ENCODE measurements around the gene WDFY3.

Gene WDFY3

DNA sequence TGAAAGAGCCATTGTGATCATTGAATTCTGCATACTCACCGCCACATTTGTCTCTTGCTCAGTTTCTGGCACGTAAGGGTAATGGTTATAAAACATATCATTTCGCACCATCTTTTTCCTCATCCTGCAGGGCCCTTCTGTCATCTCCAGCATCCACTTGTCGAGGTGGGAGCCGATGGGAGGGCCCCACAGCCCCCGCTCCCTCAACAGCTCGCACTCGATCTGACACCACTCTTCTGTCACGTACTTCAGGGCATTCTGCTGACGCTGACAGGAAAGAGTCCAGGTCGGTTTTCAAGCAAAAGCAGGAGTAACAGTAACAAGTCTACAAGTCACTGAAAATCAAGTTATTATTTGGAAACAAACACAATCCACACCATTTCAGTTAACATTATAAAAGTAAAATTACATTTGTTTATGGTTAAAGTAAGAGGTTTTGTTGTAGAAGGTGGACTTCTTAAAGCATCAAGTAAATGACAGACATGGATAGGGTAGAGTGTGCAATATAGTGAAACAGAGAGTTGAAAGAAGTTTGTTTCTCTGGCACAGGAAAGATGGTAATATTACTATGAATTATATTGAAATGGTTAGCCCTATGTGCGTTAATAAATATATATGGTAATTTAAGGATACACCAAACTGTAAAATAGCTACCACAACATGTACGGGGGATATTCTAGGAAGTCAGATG lies 233.0 kb downstream of the WDFY3 start:
- Histone ChIP-seq H3K36me3 (ENCODE audit: insufficient read depth, low read length) (peaks cover 51% of the 10 kb centered on the region), H3K9me3 (ENCODE audit: low read length) (no peaks in the 10 kb centered on the region), H3K27ac (ENCODE audit: low read depth, low read length) (no peak overlapping the region), H3K27me3 (ENCODE audit: control insufficient read depth in 1 of 2, insufficient read depth in 2 of 2, low read length in 2 of 2) (no peaks in the 10 kb centered on the region), H3K4me3 (ENCODE audit: low read depth in 1 of 2, low read length in 2 of 2) (no peak overlapping the region), H3K4me1 (ENCODE audit: insufficient read depth, low read length) (no peaks in the 10 kb centered on the region), H3K9ac (ENCODE audit: low read length) (no peak overlapping the region)

DNA sequence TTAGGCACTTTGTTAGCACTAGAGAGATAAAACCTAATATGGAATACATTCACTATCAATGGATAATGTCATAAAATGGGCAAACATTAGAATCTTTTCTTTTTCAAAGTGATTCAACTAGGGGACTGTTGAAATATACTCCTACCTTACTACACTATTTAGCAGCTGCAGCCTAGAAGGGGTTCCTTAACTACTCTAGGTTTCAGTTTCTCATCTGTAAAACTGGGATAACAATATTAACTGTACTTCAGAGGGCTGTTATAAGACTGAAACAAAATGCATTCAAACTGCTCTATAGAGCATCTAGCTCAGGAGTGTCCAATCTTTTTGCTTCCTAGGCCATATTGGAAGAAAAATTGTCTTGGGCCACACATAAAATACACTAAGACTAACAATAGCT lies 236.1 kb downstream of the WDFY3 start:
- no peak overlapping the region for H3K4me3 ChIP-seq (ENCODE audit: low read depth in 1 of 2, low read length in 2 of 2)
- no peaks in the 10 kb centered on the region for H3K4me1 ChIP-seq (ENCODE audit: insufficient read depth, low read length)
- H3K9ac ChIP-seq (ENCODE audit: low read length): no peak overlapping the region
- H3K9me3 ChIP-seq (ENCODE audit: low read length): no peaks in the 10 kb centered on the region
- H3K36me3 ChIP-seq (ENCODE audit: insufficient read depth, low read length): peaks cover 34% of the 10 kb centered on the region
- no peak overlapping the region for H3K27ac ChIP-seq (ENCODE audit: low read depth, low read length)
- H3K27me3 ChIP-seq (ENCODE audit: control insufficient read depth in 1 of 2, insufficient read depth in 2 of 2, low read length in 2 of 2): no peaks in the 10 kb centered on the region

DNA sequence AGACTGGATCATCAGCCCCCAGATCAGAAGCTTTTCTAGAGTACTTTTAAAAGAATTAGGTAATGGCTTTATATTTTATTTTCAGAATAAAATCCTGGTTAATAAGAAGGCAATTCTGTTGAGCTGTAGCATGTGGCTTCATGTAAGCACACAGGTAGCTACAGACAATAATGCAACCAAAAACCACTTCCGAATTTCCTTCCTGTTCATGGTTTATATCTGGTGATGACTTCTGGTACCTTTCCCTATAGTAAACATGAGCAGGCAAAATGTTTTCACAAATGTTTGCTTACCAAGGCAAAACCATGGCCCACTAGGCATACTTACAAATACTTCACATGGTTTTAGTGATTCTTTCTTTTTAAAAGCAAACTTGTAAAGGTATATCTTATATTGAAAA lies 239.0 kb downstream of the WDFY3 start:
- H3K4me1 ChIP-seq (ENCODE audit: insufficient read depth, low read length): no peaks in the 10 kb centered on the region
- no peaks in the 10 kb centered on the region for H3K9me3 ChIP-seq (ENCODE audit: low read length)
- no peak overlapping the region for H3K4me3 ChIP-seq (ENCODE audit: low read depth in 1 of 2, low read length in 2 of 2)
- H3K27me3 ChIP-seq (ENCODE audit: control insufficient read depth in 1 of 2, insufficient read depth in 2 of 2, low read length in 2 of 2): no peaks in the 10 kb centered on the region
- no peak overlapping the region for H3K9ac ChIP-seq (ENCODE audit: low read length)
- peaks cover 33% of the 10 kb centered on the region for H3K36me3 ChIP-seq (ENCODE audit: insufficient read depth, low read length)
- no peak overlapping the region for H3K27ac ChIP-seq (ENCODE audit: low read depth, low read length)

DNA sequence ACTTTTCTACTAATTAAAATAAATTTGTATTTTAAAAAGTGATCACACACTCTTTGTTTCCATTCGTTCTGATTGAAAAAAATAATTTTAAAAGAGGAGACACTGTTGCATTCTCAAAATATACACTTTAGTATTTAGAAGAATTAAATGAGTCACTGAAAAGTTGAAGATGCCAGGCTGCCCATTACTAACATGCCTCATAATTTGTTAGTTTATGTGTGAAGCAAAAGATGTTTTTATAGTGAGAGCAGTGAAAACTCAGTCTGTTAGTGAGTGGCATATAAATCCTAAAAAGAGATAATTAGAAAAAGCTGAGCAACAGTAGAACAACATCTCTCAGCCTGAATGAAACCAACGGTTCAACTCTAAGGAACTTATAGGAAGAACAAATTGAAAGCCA lies 240.1 kb downstream of the WDFY3 start:
- H3K9ac ChIP-seq (ENCODE audit: low read length): no peak overlapping the region
- H3K27ac ChIP-seq (ENCODE audit: low read depth, low read length): no peak overlapping the region
- H3K27me3 ChIP-seq (ENCODE audit: control insufficient read depth in 1 of 2, insufficient read depth in 2 of 2, low read length in 2 of 2): no peaks in the 10 kb centered on the region
- H3K36me3 ChIP-seq (ENCODE audit: insufficient read depth, low read length): peaks cover 31% of the 10 kb centered on the region
- H3K9me3 ChIP-seq (ENCODE audit: low read length): no peaks in the 10 kb centered on the region
- no peaks in the 10 kb centered on the region for H3K4me1 ChIP-seq (ENCODE audit: insufficient read depth, low read length)
- no peak overlapping the region for H3K4me3 ChIP-seq (ENCODE audit: low read depth in 1 of 2, low read length in 2 of 2)

DNA sequence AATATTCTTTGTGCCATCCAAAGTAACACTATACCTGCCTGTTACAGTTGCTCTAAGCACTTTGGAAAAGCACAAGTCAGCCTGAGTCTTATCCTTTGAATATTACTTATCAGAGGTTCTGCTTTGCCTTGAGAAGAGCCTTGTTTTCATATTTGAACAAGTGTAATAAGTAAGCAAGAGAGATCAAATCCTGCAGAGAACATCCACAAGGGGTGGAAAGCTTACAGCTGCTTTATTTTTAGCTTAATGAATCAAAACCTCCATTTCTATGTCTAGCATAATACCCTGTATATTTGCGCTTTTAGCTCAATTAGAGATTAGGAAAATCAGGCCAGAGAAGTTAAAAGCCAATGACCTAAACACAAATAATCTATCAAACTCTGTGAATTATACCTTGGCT lies 243.8 kb downstream of the WDFY3 start:
- H3K9ac ChIP-seq (ENCODE audit: low read length): no peak overlapping the region
- H3K4me1 ChIP-seq (ENCODE audit: insufficient read depth, low read length): no peaks in the 10 kb centered on the region
- no peak overlapping the region for H3K27ac ChIP-seq (ENCODE audit: low read depth, low read length)
- peaks cover 43% of the 10 kb centered on the region for H3K36me3 ChIP-seq (ENCODE audit: insufficient read depth, low read length)
- H3K27me3 ChIP-seq (ENCODE audit: control insufficient read depth in 1 of 2, insufficient read depth in 2 of 2, low read length in 2 of 2): no peaks in the 10 kb centered on the region
- H3K4me3 ChIP-seq (ENCODE audit: low read depth in 1 of 2, low read length in 2 of 2): no peak overlapping the region
- no peaks in the 10 kb centered on the region for H3K9me3 ChIP-seq (ENCODE audit: low read length)

DNA sequence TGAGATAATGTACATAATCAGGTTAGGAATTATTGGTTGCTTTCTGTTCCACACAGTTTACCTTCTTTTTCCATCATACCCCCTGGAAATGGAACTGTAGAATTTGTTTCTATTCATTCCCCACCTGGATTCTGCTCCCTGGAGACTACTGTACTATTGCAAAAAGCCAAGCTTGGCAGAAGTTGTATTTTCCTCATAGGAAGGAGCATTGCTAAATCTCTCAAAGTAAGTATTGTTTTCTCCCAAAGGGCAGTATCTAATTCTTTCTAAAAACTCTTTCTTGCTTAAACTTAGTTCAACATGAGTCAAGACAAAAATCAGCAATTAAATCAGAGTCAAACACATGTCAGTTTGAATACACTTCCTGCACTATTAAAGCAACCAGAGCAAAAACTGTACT lies 247.4 kb downstream of the WDFY3 start:
- peaks cover 44% of the 10 kb centered on the region for H3K36me3 ChIP-seq (ENCODE audit: insufficient read depth, low read length)

DNA sequence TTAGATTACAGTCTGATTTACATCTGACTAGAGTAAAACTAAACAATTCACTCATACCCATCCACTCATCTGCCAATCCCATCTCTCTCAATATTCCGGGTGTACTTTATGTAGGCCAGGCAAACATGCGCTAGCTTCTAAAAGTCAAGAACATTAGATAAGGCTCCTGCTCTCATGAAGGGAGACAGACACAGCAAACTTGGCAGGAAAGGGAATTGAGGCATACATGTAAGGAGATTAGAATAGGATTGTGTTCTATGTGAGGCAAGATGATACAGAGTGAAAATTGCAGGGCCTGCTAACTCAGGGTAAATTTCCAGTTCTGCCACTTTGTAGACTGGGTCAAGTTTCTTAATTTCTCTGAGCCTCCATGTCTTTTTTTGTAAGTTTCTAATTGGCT lies 247.8 kb downstream of the WDFY3 start:
- H3K36me3 ChIP-seq (ENCODE audit: insufficient read depth, low read length): peaks cover 40% of the 10 kb centered on the region

More for the DNA sequence above, 247.4 kb downstream of the WDFY3 start:
- Histone ChIP-seq H3K4me3 (ENCODE audit: low read depth in 1 of 2, low read length in 2 of 2) (no peak overlapping the region), H3K27me3 (ENCODE audit: control insufficient read depth in 1 of 2, insufficient read depth in 2 of 2, low read length in 2 of 2) (no peaks in the 10 kb centered on the region), H3K9me3 (ENCODE audit: low read length) (no peaks in the 10 kb centered on the region), H3K9ac (ENCODE audit: low read length) (no peak overlapping the region), H3K4me1 (ENCODE audit: insufficient read depth, low read length) (no peaks in the 10 kb centered on the region), H3K27ac (ENCODE audit: low read depth, low read length) (no peak overlapping the region)

DNA sequence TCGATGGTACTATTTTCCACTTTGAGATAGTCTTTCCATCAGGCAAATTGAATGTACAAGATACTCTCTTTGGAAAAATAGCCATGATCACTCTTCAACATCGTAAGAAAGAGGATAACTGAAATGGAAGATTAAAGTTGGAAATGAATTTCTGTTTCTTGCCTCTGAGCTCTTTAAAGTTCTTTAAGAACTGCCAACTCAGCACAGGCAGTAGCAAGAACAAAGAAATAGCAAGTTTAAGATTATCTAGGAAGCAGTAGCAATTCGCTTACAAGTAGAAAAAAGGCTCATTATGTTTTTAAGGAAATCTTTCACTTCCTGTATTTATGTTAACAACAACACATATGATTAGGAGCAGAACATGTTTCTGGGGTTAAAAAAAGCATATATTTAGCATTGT lies 255.9 kb downstream of the WDFY3 start:
- Histone ChIP-seq H3K27ac (ENCODE audit: low read depth, low read length) (no peak overlapping the region), H3K9me3 (ENCODE audit: low read length) (no peaks in the 10 kb centered on the region), H3K27me3 (ENCODE audit: control insufficient read depth in 1 of 2, insufficient read depth in 2 of 2, low read length in 2 of 2) (no peaks in the 10 kb centered on the region), H3K4me1 (ENCODE audit: insufficient read depth, low read length) (no peaks in the 10 kb centered on the region), H3K4me3 (ENCODE audit: low read depth in 1 of 2, low read length in 2 of 2) (no peak overlapping the region), H3K9ac (ENCODE audit: low read length) (no peak overlapping the region), H3K36me3 (ENCODE audit: insufficient read depth, low read length) (peaks cover 38% of the 10 kb centered on the region)

More for the DNA sequence above, 247.8 kb downstream of the WDFY3 start:
- Histone ChIP-seq H3K4me1 (ENCODE audit: insufficient read depth, low read length) (no peaks in the 10 kb centered on the region), H3K4me3 (ENCODE audit: low read depth in 1 of 2, low read length in 2 of 2) (no peak overlapping the region), H3K9me3 (ENCODE audit: low read length) (no peaks in the 10 kb centered on the region), H3K27me3 (ENCODE audit: control insufficient read depth in 1 of 2, insufficient read depth in 2 of 2, low read length in 2 of 2) (no peaks in the 10 kb centered on the region), H3K27ac (ENCODE audit: low read depth, low read length) (no peak overlapping the region), H3K9ac (ENCODE audit: low read length) (no peak overlapping the region)

DNA sequence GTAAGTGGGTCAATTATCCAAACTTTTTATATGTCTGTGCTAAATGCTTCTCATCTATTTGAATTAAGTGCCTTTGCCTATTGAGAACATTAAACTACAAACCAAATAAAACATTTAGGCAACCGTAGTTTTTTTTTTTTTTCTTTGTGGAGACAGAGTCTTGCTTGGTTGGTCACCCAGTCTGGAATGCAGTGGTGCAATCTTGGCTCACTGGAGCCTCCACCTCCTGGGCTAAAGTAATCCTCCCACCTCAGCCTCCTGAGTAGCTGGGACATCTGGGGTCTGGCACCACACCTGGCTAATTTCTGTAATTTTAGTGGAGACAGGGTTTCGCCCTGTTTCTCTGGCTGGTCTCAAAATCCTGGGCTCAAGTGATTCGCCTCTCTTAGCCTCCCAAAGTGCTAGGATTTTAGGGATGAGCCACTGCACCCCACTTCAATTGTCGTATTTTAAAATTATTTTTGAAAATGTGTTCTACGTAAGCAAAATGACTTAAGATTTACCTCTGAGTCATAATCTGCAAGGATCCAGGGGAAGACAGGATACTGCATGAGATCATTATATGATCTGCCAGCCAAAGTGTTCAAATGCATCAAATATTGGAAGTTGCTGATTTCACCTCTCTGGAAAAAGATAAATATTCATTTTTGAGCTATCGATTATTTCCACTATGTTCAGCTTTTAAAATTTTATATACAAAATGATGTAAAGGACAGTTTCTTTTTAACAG lies 257.9 kb downstream of the WDFY3 start:
- Histone ChIP-seq H3K36me3 (ENCODE audit: insufficient read depth, low read length) (peaks cover 48% of the 10 kb centered on the region), H3K27me3 (ENCODE audit: control insufficient read depth in 1 of 2, insufficient read depth in 2 of 2, low read length in 2 of 2) (no peaks in the 10 kb centered on the region), H3K27ac (ENCODE audit: low read depth, low read length) (no peak overlapping the region), H3K9ac (ENCODE audit: low read length) (no peak overlapping the region), H3K9me3 (ENCODE audit: low read length) (no peaks in the 10 kb centered on the region), H3K4me1 (ENCODE audit: insufficient read depth, low read length) (no peaks in the 10 kb centered on the region), H3K4me3 (ENCODE audit: low read depth in 1 of 2, low read length in 2 of 2) (no peak overlapping the region)

DNA sequence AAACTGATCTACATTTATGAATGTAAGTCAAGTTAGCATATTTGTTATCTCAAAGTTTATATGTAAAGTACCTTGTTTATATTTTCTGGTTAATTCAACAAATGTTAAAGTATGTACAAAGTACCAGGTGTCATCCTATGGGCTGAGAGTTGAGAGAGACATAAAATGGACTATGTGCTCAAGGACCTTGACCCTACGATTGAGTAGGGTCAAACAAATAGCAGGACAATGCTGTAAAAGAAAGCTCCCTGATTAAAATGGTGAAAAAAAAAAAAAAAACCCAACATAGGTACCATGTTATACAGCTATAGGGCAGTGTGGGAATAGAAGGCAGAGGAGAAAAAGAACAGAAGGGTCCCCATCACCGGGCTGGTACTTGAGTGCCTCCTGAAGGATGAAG lies 260.2 kb downstream of the WDFY3 start:
- no peaks in the 10 kb centered on the region for H3K27me3 ChIP-seq (ENCODE audit: control insufficient read depth in 1 of 2, insufficient read depth in 2 of 2, low read length in 2 of 2)
- H3K9me3 ChIP-seq (ENCODE audit: low read length): no peaks in the 10 kb centered on the region
- no peak overlapping the region for H3K4me3 ChIP-seq (ENCODE audit: low read depth in 1 of 2, low read length in 2 of 2)
- H3K4me1 ChIP-seq (ENCODE audit: insufficient read depth, low read length): no peaks in the 10 kb centered on the region
- no peak overlapping the region for H3K9ac ChIP-seq (ENCODE audit: low read length)
- H3K36me3 ChIP-seq (ENCODE audit: insufficient read depth, low read length): peaks cover 52% of the 10 kb centered on the region
- H3K27ac ChIP-seq (ENCODE audit: low read depth, low read length): no peak overlapping the region

DNA sequence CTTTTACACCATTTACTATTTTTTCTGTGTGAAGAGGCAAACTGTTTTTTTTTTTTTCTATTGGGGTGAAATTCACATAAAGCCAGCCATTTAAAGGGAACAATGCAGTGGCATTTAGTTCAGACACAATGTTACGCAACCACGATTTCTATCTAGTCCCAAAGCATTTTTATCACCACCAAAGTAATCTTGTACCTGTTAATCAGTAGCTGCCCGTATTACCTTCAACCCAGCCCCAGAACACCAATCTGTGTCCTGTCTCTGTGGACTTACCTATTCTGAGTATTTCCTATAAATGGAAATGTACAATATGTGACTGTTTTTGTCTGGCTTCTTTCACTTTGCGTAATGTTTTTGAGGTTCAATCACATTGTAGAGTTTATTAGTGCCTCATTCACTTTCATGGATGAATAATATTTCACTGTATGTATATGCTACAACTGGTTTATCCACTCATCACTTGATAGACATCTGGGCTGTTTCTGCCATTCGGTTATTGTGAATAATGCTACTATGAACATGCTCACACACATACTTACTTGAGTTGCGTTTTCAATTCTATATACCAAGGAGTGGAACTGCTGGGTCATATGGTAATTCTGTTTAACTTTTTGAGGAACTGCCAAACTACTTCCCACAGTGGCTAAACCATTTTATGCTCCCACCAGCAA lies 267.4 kb downstream of the WDFY3 start:
- no peaks in the 10 kb centered on the region for H3K4me1 ChIP-seq (ENCODE audit: insufficient read depth, low read length)
- no peaks in the 10 kb centered on the region for H3K9me3 ChIP-seq (ENCODE audit: low read length)
- peaks cover 50% of the 10 kb centered on the region for H3K36me3 ChIP-seq (ENCODE audit: insufficient read depth, low read length)
- no peak overlapping the region for H3K27ac ChIP-seq (ENCODE audit: low read depth, low read length)
- no peaks in the 10 kb centered on the region for H3K27me3 ChIP-seq (ENCODE audit: control insufficient read depth in 1 of 2, insufficient read depth in 2 of 2, low read length in 2 of 2)
- no peak overlapping the region for H3K9ac ChIP-seq (ENCODE audit: low read length)
- no peak overlapping the region for H3K4me3 ChIP-seq (ENCODE audit: low read depth in 1 of 2, low read length in 2 of 2)

Measured in muscle layer of colon (tissue), 2 donors.